Midbrain (tissue), 1 donor: ENCODE results near the gene HSD17B8.

Source experiments
- DNase-seq: peaks from one replicate; lab custom pipeline; 2025; lab: John Stamatoyannopoulos, UW

The HSD17B8 gene

DNA sequence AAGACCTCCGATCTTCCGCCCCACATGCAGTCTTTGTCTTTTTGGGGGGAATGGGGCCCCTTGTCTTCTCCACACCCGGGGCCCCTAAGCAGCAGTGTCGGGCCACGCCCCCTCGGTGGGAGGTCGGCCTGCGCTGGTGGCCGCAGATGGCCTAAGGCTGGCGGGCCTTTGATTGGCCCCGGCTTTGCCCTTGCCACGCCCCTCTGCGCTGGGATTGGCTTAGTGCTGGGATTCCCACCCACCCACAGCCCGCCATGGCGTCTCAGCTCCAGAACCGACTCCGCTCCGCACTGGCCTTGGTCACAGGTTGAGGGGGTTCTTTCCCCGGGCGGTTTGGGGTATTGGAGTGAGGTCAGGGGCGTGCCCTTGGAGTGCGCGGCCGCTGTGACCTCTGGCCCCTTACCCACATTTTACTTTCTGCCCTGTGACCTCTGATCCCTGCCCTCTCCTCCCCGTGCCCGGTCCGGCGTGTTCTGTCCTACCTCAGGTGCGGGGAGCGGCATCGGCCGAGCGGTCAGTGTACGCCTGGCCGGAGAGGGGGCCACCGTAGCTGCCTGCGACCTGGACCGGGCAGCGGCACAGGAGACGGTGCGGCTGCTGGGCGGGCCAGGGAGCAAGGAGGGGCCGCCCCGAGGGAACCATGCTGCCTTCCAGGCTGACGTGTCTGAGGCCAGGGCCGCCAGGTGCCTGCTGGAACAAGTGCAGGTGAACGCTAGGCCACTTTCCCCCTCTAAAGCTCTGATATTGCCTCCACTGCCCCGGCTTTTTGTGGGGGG lies at the start of gene HSD17B8:
HSD17B8 (plus strand) TSS at position 241 of the 776 bp plus-strand sequence; CDS start at position 255, 14 bp downstream.
- peak; percentile 93 for DNase-seq

DNA sequence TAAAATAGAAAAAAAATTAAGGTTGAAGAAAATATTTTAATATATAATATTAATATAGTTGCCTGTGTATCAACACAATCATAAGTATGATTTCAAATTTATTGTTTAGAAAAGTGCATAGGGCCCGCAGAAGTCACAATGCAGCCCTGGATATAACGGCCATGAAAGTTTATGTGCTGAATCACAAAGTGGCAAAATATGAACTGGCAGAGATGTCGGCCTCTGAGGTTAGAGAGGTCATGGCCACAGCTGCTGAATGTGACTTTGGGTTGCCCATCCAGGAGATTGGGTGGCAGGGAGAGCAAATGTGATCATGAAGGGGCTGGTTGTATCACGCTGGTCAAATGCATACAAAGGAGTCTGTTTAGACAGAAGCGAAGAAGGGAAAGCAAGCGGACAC lies 47.9 kb upstream of the HSD17B8 start:
- no peak for DNase-seq

DNA sequence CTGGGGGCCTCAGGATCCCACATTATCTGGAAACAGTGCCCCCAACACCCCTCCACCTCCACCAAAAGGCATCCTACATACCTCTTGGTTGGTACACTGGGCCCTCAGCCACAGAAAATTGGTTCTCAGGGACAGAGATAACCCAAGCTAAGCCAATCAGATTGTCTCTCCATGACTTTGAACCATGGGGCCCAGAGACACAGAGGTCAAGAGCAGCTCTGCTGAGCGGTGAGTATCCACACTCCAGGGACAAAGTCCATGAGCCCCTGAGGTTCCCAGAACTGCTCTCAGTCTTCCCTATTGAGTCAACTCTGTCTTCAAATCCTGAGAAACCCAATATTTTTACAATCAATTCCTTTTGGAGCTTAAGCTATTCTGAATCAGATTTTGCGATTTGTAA lies 47.5 kb upstream of the HSD17B8 start:
- DNase-seq: no peak

DNA sequence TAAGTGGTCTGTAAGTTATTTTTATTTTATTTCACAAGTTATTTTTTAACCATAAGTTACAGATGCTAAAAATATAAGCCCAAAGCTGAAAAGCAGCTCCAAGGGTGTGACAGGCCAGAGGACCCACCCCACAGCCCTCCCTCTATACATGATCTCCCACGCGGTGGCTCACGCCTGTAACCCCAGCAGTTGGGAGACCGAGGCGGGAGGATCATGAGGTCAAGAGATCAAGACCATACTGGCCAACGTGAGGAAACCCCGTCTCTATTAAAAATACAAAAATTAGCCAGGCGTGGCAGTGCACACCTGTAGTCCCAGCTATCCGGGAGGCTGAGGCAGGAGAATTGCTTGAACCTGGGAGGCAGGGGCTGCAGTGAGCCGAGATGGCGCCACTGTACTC lies 44.4 kb upstream of the HSD17B8 start:
- no peak for DNase-seq

DNA sequence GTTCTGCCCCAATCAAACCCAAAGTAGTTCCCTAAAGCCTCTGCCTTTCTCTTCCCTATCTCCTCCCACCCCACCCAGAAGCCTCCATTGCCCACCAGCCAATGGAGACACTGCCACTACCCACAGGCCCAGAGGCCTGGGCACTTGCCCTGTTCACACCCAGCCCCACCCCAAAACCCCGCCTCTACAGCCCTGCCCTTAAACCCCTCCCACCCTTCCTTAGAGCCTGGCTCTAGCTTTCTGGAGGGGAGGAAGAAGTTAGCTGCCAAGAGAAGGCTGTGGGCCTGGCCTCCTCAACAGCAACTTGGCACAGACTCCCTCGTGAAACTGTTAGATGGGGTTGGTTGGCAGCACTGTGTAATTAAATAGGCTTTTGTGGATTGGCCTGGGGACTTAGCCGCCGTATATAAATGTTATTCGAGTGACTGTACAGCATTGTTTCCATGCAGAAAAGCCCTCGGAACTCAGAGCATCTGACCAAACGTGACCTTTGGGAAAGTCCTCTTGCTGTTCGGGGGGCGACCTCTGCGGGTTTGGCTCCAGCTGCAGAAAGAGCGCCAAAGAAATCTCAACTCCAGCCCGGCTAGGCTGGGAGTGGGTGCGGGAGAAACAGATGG lies 43.6 kb upstream of the HSD17B8 start:
- no peak for DNase-seq

DNA sequence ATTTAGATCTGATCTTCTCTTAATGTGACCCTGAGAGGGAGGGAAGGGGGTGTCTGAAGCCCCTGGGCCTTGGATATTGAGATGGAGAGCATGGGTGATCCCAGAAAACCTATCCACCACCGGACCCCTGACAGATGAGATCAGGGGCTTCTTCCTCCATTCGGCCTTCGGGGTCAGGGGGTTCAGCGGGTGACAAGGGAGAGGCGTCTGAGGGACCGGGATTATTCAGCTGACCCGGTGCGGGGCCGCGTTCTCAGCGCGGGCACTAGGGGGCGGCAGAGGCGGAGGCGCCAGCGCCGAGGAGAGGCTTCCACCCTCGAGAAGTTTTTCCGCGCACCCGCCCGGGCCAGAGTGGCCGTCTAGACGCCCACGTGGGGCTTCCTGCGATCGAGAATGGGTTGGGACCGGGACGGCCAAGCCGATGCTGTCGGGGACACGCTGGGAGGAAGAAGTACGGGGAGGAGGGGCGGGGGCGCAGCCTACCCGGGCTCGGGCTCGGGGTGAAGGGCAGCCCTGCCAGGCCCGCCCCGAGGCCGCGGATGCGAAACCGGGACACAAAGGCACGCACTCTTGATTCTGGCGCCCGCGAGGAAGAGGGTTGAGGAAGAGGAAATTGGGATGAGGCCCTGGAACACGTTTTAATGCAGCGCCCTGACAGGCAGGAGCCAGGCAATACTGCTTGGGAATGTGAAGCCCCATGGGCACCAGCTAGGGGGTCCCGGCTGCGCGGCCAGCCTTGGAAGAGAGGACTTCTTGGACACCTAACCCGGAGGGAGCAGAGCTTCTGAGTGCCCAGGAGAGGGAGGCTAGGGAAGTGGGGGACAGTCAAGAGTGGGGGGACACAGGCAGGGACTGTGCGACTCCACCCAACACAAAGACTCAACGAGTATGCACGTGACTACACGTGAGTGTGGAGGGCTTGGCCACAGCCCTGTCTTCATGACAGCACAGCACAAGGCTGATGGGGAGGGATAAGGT lies 42.8 kb upstream of the HSD17B8 start:
- peak; percentile 77 for DNase-seq

DNA sequence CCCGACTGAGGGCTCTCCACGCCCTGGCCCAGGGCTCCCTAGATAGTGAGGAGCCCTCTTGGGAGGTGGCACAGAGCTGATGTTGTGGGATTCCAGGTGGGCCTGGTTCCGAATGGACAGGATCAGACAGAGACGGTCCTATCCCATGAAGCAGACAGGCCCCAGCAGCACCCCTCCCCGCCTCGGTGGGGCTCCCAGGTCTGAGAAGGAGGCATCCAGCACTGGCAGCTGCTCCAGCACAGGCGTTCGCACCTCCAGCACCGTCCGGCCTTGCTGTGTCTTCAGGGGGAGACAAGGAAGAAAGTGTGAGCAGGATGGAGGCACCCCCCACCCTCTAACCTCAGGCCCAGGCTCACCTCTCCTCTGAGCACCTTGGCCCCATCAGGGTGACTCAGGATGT lies 40.9 kb upstream of the HSD17B8 start:
- DNase-seq: no peak

DNA sequence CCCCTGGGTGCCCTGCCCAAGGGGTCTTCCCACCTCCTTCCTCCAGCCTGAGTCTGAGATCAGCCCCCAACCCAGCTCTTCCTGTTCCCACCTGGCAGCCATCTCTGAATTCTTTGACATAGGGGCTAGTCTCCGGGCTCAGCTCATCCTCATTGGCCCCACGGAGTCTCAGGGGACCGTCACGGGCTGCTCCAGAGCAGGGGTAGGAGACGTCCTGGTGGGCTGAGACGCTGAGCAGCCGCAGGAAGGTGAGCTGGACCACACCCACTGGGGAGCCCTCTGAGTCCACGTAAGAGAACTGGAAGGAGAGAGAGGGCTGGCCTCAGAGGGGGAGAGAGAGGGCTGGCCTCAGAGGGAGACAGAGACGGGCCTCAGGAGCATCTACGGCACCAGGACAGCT lies 40.3 kb upstream of the HSD17B8 start:
- no peak for DNase-seq

DNA sequence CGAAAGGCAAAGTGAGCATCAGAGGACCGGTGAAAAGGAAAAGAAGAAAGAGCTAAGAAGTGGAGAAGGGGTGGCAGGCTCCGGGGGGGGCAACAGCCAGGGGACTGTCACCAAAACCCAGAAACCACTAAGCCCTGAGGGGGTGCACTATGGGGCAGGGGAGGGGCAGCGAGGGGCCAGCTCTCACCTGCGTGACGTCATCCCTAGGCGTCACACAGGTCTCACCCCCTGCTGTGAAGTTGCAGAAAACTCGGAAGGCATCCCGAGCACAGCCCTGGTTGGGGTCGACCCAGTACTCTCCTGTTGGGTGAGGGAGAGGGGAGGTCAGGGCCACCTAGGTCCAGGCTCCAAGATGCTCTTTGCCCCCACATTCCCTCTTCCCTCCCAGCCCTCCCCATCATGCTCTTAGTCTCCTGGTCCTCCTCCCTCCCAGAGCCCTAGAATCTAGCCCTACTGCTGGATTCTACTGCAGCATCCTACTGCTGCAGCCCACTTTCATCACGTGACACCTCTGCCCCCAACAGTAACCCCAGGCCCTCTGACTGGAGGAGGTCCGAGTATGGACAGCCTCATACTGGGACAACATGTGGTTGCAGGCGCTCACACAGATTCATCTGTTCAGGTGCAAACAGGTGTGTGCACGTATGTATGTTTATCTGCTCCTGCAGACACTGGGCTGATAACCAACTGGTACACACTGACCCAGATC lies 39.6 kb upstream of the HSD17B8 start:
- DNase-seq: no peak

DNA sequence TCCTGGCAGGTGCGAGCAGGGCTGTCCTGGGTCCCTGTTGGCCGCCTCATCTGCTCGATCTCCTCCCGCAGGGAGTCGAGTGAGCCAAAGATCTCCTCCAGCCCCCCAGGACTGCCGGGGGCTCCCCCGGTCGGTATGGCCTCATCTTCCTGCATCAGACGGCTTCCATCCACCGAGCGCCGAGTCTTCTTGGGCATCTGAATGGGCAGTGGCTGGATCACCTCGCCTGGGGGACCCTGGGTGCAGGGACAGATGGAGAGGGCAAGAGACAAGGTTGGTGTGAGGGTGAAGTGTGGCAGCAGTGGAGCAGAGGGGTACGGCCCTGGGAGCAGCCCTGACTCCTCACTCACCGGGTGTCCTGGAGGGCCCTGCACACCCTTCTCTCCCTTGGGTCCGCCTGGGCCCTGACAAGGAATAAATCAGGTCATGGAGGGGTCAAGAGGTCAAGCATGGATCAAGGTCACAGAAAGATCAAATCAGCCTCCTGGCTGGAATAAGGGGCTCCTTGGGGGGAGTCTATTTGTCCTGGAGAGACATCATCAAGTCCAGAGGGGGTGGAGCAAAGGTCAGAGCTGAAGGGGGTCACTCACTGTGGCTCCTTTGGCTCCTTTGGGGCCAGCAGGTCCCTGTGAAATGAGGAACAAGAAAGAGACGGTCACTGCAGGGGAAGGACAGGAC lies 38.7 kb upstream of the HSD17B8 start:
- DNase-seq: no peak

DNA sequence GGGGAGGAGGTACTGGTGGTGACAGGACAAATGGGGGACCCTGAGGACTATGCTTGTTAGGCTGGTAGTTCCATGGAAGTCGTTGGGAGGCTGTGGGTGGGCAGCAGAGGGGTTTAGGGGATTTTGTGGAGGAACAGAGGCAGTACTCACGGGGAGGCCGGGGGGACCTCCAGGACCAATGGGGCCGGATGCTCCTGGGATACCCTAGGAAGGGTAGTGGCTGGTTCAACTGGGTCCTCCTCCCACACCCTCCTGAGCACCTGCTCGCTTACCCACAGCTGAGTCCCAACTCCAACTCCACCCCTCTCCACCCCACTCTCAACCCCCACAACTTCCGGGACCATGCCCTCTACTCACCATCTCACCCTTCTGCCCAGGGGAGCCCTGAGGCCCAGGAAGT lies 38.1 kb upstream of the HSD17B8 start:
- no peak for DNase-seq

DNA sequence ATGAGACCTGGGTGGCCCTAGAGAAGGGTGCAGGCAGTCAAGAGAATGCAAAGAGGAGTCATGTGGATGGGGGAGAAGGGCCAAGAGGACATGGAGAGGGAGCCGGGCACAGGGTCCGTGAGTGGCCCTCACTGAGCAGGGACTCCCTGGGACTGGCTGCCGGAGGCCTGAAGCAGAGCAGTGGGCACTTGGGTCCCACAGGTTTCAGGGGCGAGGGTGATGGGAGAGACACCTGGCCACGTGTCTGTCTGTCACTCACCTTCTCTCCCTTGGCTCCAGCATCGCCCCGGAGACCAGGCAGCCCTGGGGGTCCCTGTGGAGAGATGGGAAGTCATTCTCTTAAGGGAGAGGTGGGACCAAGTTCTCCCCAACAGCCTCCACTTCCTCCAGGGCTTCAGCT lies 37.6 kb upstream of the HSD17B8 start:
- no peak for DNase-seq

DNA sequence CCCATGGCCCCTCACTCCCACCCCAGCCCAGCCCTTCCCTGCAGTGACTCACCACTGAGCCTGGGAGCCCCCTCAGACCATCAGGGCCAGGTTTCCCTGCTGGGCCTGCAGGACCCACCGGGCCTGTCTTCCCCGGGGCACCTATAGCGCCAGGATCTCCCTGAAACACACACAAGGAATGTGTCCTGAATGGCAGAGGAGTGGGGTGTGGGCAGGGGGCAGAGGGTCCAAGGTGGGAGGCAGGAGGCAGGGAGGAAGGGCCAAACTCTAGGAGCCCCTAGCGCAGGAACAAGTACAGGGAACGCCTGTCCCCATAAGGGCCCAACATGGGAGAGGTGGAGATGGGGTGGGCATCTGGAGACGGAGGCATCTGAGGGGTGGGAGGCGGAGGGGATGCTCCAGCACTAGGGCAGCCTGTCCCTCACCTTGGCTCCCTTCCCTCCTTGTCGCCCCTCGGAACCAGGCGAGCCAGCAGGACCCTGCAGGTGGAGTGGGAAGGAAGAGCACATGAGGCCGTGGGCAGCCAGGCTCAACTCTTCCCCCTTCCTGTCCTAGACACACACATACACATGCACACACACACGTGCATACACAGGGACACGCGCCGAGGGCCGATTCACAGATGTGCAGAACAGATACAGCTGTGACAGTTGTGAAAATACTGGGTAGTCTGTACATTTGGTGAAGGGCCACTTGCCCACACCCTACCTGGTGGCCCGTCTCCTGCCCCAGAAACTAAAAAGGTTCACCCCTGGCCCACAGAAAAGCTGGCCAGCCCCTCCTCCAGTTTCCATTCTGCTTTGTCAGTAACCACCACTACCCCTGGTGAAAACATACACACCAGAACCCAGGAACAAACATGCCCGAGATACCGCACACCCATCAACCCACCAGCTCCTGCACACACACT lies 36.8 kb upstream of the HSD17B8 start:
- DNase-seq: no peak

DNA sequence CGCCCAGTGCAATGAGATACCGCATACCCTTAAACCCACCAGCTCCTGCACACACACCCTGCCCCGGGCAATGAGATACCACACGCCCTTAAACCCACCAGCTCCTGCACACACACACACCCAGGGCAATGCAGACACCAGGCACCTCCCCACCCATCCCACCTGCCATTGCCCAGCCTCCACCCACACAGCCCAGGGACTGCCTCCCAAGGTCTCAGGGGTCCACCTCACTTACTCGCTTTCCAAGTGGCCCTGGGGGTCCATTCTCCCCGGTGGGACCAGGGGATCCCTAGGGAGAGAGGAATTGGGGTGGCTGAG lies 36.2 kb upstream of the HSD17B8 start:
- no peak for DNase-seq

DNA sequence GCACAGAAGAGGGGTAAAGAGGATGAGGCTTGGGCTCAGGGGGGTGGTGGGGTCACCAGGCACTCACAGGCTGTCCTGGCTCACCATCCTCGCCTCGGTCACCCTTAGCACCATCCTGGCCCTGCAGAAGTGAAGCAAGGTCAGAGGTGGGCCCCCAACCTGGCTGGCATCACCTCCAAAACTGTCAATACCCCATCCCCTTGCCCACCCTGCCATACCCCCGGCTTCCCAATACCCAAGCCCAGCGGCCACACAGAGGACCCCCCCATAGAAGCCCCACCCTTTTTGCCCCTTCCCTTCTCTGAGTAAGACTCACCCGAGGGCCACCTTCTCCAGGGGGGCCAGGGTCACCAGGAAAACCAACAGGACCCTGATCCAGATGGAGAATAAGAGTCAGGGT lies 35.8 kb upstream of the HSD17B8 start:
- DNase-seq: no peak

DNA sequence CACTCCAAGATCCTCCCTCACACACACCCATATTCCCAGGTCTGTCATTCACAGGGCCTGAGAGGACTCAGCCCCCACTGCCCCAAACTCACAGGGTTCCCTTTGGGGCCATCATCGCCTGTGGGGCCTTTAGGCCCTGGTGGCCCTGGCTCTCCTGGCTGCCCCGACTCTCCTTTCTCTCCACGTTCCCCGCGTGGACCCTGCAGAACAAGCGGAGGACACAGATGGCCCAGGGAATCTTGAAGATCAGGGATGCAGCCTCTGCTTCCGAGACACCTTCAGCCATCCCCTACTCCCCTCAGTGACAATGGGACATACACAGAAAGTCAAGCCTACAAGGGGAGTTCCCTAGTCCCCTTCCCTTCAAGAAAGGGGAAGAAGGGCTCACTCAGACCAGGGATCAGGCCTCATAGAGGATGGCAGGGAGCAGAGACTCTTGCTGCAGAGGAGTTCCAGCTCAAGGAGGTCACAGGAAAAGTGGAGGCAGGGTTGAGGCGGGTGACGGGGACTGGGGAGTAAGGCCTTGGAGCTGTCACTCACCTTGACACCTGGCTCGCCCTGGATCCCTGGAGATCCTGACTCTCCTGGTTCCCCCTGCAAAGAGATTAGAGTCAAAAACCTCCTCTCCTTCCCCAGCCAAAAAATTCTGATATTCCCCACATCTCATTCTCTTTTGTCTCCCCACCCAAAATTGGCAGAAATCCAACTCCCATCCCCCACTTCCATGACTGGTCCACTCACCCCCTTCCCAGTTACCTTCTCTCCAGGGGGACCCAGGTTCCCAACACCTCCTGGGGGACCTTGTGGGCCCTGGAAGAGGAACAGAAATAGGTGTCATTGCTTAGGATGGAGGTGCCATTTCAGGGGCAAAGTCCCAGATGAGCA lies 34.9 kb upstream of the HSD17B8 start:
- DNase-seq: no peak

DNA sequence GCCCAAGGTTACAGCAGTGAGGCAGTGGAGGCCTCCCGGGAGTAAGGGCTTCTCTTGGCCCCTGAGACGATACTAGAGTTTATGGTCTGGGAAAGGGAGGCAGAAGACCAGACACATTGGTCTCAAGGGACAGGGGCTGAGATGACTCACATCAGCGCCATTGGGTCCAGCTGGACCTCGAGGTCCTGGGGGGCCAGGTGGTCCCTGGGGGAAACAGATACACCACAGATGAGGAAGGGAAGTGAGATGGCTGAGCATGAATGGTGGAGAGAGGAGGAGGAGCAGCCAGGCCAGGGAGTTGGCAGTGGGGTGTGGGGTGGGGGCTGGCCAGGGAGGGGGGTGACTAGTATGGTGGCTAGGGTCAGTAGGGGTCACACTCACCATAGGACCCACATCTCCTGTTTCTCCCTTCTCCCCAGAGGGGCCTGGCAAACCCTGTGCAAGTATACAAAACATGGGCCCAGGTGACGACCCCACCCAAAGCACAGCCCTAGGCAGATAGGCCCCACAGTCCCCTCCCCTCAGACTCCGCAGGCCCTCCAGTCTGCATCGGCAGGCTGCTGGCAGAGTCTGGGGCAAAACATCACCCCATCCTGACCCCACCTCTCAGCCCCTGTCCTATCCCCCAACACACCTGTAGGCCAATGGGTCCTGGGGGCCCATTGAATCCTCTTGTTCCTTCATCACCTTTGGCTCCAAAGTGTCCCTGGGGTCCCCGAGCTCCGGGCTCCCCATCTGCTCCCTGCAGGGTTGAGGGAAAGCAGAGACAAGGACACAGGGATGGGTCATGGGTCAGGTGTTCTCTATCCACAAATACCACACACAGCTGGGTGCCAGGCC lies 34.1 kb upstream of the HSD17B8 start:
- no peak for DNase-seq
